K562 treated with DMSO at 1 percent for 48 hours (cell line): ENCODE results near the gene ACACA. TPM values are rescaled to one million over a fixed set of nuclear protein-coding genes. Genes with fewer than 3 reads are reported as not detected.

ENCODE experiments used
- total RNA-seq: library from RNA; unstranded; fragments of 300-600 nt; gene quantifications from 2 replicates; pipeline ENCODE4 v1.2.3, GENCODE V29; 2022; ENCODE audit warnings: low replicate concordance; ENCODE audit errors: extremely low read depth

The ACACA gene
- total RNA-seq, result not detected in 2 replicates

DNA sequence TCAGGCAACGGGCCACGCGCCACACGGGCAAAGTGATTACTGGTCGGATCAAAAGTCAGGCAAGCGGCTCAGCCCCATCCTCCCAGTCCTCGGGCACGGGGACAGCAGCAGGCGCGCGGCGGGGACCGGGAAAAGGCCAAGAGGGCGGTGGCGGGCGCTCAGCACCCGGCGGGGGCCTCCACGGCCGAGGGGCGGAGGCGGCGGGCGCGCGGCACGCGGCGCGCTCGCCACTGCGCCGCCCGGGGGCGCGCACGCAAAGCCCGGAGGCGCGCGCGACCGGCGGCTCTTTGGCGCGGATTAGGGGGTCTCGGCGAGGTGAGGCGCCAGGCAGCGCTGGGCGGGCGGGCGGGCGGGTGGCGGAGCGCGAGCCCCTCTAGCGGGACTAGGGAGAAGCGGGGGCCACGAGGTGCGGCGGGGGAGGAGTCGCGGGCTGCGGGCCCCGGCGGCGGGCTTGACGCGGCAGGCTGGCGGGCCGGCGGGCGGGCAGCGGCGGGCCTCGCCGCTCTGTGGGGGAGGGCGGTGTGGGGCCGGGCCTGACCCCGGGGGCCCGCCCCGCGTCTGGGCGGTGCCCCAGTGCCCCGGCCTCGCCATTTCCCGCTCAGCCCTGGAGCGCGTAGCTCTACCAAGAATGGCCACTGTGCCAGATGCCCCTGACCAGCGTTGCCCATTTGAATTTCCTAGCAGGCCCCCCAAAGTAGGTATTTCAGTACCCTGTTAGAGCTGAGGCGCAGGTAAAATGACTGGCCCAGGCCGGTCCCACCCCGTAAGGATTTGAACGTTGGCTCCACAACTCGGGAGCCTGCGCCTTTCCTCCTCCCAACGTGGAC, at the start of gene ACACA, which contains the start of gene TADA2A:
ACACA (minus strand) TSS at position 202 of the 827 bp plus-strand sequence. CDS start 537 bp downstream, outside the sequence.
TADA2A (plus strand) TSS at position 252 of the 827 bp plus-strand sequence. CDS start 4,480 bp downstream, outside the sequence.

DNA sequence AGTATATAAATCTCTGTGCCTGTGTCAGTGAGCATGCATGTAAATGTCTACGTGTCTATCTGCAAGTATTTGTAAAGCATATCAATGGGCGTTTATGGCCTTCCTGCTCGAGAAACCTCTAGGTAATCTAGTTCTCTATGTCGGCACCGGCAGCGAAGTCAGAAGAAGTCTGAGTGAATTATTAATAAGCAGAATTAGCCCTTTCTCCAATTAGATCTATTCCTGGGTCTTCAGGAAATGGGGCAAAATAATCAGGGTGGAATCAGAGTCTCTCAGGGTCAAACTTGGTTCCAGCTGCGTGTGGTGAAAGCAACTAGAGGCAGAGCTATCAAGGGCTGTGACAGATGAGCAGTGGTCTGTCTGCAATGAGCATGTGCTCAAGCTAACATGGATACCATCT, 30.9 kb downstream of the ACACA start, which contains the start of gene C17orf78:
C17orf78 (plus strand) TSS at position 280 of the 400 bp plus-strand sequence; CDS start at position 388, 108 bp downstream.

Other genes with a start within 250 kb of the ACACA start
- not detected in 2 replicates for gene C17orf78, start 30.9 kb downstream of the ACACA start, total RNA-seq
- not detected in 2 replicates for gene TADA2A, start 50 bp upstream of the ACACA start, total RNA-seq
- not detected in 2 replicates for gene DUSP14, start 83.1 kb upstream of the ACACA start, total RNA-seq
- gene SYNRG, start 202.6 kb upstream of the ACACA start, total RNA-seq, result not detected in 2 replicates
- not detected in 2 replicates for gene DDX52, start 236.6 kb upstream of the ACACA start, total RNA-seq